SU-DHL-6 (cell line): ENCODE measurements around the gene ASPHD1.
"Not testable (repeated sequence)": the region's sequence is repeated elsewhere in the genome, so short reads cannot be mapped to it uniquely, and the experiment has no call there.

Experiments used
- H2AFZ ChIP-seq: fragments of 200-600 bp; sonication (generic); 2 replicates; pipeline ENCODE4 v1.6.1; 2014; ENCODE audit warnings: low read depth, mild to moderate bottlenecking, moderate library complexity, mixed read lengths, antibody characterized with exemption, low read length; ENCODE audit not compliant: severe bottlenecking
- H3F3A ChIP-seq: fragments of 200-600 bp; shearing (Covaris generic); 2 replicates; pipeline ENCODE4 v1.6.0; 2016; ENCODE audit warnings: antibody characterized with exemption, mild to moderate bottlenecking; ENCODE audit not compliant: insufficient read depth
- H3K27ac ChIP-seq: fragments of 200-600 bp; sonication (generic); 2 replicates; pipeline ENCODE4 v1.5.1; 2016; ENCODE audit warnings: low read depth, mild to moderate bottlenecking, low read length, moderate library complexity, mixed read lengths
- H3K27me3 ChIP-seq: fragments of 200-600 bp; sonication (generic), shearing (Covaris generic); 2 replicates; pipeline ENCODE4 v1.6.0; 2014; ENCODE audit warnings: mild to moderate bottlenecking, low read length
- H3K36me3 ChIP-seq: fragments of 200-600 bp; sonication (generic); 2 replicates; pipeline ENCODE4 v1.6.1; 2014; ENCODE audit warnings: mild to moderate bottlenecking, low read length, mixed read lengths
- H3K4me2 ChIP-seq: fragments of 300-600, 200-600 bp; shearing (Covaris generic), sonication (generic); 2 replicates; pipeline ENCODE4 v1.6.0; 2014; ENCODE audit warnings: low read length, low read depth, mild to moderate bottlenecking; ENCODE audit not compliant: poor library complexity, severe bottlenecking
- H3K4me3 ChIP-seq: fragments of 200-600 bp; sonication (generic); 2 replicates; pipeline ENCODE4 v1.5.1; 2014; ENCODE audit warnings: antibody characterized with exemption, low read length, mild to moderate bottlenecking, mixed read lengths; ENCODE audit not compliant: insufficient read depth, poor library complexity, severe bottlenecking
- H3K79me2 ChIP-seq: fragments of 200-600 bp; sonication (generic); 2 replicates; pipeline ENCODE4 v1.6.1; 2014; ENCODE audit warnings: mild to moderate bottlenecking, low read length, moderate library complexity; ENCODE audit not compliant: insufficient read depth
- H3K9ac ChIP-seq: fragments of 200-600 bp; sonication (generic); 2 replicates; pipeline ENCODE4 v1.7.0; 2014; ENCODE audit warnings: mild to moderate bottlenecking, low read length
- H3K9me2 ChIP-seq: fragments of 200-600 bp; sonication (generic); replicated peaks from 2 replicates; pipeline ENCODE4 v1.6.1; 2014; ENCODE audit warnings: low read length; ENCODE audit not compliant: insufficient read depth
- H3K9me3 ChIP-seq: fragments of 200-600 bp; sonication (generic); 2 replicates; pipeline ENCODE4 v1.6.1; 2014; ENCODE audit warnings: low read length, mixed read lengths; ENCODE audit not compliant: insufficient read depth
- H4K20me1 ChIP-seq: fragments of 200-600 bp; sonication (generic); 2 replicates; pipeline ENCODE4 v1.6.1; 2014; ENCODE audit warnings: low read depth, mild to moderate bottlenecking, antibody characterized with exemption, low read length, moderate library complexity, mixed read lengths
- EZH2phosphoT487 ChIP-seq: fragments of 200-600 bp; sonication (generic), shearing (Covaris generic); conservative IDR thresholded peaks from 2 replicates; pipeline ENCODE4 v1.6.1; 2018; ENCODE audit warnings: mild to moderate bottlenecking, antibody characterized with exemption, low read length, moderate library complexity, mixed read lengths
- TF ChIP-seq, protein P1 (sequence below): fragments of 200-600 bp; sonication (generic); IDR thresholded peaks from one replicate; pipeline ENCODE4 v1.5.1; 2017; ENCODE audit warnings: antibody characterized with exemption, mild to moderate bottlenecking, low read length, moderate library complexity; ENCODE audit not compliant: insufficient read depth, poor library complexity, severe bottlenecking

ASPHD1 gene

DNA sequence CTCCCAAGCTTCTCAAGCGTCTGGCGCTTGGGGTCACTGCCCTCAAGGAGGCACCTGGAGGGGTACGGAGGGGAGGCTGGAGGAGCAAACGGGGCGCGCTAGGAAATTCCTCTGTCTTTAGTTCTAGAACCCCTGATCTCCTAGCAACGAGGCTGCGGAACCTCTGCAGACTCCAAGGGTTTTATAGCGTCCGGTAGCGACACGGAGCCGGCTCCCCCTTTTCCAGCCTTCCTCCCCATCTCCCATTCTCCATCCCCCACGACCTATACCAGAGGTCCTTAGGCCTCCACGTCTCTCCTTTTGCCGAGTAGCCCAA is 36.7 kb upstream of the ASPHD1 start:
- H3F3A ChIP-seq, result no peaks in the 10 kb centered on the region
- no peaks in the 10 kb centered on the region for H4K20me1 ChIP-seq
- H3K36me3 ChIP-seq, result no peaks in the 10 kb centered on the region
- H3K27me3 ChIP-seq, result no peaks in the 10 kb centered on the region
- no peak for TF ChIP-seq EZH2phosphoT487
- TF ChIP-seq, protein P1, sequence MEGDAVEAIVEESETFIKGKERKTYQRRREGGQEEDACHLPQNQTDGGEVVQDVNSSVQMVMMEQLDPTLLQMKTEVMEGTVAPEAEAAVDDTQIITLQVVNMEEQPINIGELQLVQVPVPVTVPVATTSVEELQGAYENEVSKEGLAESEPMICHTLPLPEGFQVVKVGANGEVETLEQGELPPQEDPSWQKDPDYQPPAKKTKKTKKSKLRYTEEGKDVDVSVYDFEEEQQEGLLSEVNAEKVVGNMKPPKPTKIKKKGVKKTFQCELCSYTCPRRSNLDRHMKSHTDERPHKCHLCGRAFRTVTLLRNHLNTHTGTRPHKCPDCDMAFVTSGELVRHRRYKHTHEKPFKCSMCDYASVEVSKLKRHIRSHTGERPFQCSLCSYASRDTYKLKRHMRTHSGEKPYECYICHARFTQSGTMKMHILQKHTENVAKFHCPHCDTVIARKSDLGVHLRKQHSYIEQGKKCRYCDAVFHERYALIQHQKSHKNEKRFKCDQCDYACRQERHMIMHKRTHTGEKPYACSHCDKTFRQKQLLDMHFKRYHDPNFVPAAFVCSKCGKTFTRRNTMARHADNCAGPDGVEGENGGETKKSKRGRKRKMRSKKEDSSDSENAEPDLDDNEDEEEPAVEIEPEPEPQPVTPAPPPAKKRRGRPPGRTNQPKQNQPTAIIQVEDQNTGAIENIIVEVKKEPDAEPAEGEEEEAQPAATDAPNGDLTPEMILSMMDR, result no peak
- peak overlapping the region; percentile 34 for H3K4me2 ChIP-seq
- H3K9me3 ChIP-seq, result no peaks in the 10 kb centered on the region
- H3K27ac ChIP-seq, result no peak overlapping the region
- peak overlapping the region; percentile 95 for H2AFZ ChIP-seq
- no peaks in the 10 kb centered on the region; the same call in 1 of the 2 replicates for H3K79me2 ChIP-seq
- no peak overlapping the region for H3K9ac ChIP-seq
- no peaks in the 10 kb centered on the region for H3K9me2 ChIP-seq
- H3K4me3 ChIP-seq, result no peak overlapping the region

GRCh38 chr16:29864205-29864604 is 36.1 kb upstream of the ASPHD1 start:
- Histone ChIP-seq H3K27ac (no peak overlapping the region), H3K9me2 (no peaks in the 10 kb centered on the region), H2AFZ (no peak overlapping the region), H3F3A (no peaks in the 10 kb centered on the region), H3K27me3 (no peaks in the 10 kb centered on the region), H3K4me2 (no peak overlapping the region), H3K9ac (no peak overlapping the region), H3K4me3 (no peak overlapping the region), H3K36me3 (no peaks in the 10 kb centered on the region), H3K9me3 (no peaks in the 10 kb centered on the region), H3K79me2 (no peaks in the 10 kb centered on the region; the same call in 1 of the 2 replicates), H4K20me1 (no peaks in the 10 kb centered on the region)
- TF ChIP-seq EZH2phosphoT487, result no peak
- TF ChIP-seq, protein P1, result no peak

GRCh38 chr16:29868396-29869009 is 31.8 kb upstream of the ASPHD1 start:
- no peak overlapping the region for H3K9ac ChIP-seq
- no peaks in the 10 kb centered on the region for H3K36me3 ChIP-seq
- H3K27me3 ChIP-seq, result no peaks in the 10 kb centered on the region
- no peaks in the 10 kb centered on the region for H3F3A ChIP-seq
- H2AFZ ChIP-seq, result no peak overlapping the region
- no peak overlapping the region for H3K27ac ChIP-seq
- H3K9me2 ChIP-seq, result no peaks in the 10 kb centered on the region
- no peaks in the 10 kb centered on the region for H3K9me3 ChIP-seq
- TF ChIP-seq, protein P1, result no peak
- TF ChIP-seq EZH2phosphoT487, result no peak
- H4K20me1 ChIP-seq, result no peaks in the 10 kb centered on the region
- H3K4me3 ChIP-seq, result no peak overlapping the region
- no peak overlapping the region for H3K4me2 ChIP-seq
- H3K79me2 ChIP-seq, result no peaks in the 10 kb centered on the region

DNA sequence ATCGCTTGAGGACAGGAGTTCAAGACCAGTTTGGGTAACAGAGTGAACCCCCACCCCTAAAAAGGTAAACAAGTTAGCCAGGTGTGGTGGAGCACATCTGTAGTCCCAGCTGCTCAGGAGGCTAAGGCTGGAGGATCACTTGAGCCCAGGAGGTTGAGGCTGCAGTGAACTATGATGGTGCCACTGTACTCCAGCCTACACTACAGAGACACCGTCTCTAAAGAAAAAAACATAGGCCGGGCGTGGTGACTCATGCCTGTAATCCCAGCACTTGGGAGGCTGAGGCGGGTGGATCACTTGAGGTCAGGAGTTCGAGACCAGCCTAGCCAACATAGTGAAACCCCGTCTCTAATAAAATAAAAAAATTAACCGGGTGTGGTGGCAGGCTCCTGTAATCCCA is 31.2 kb upstream of the ASPHD1 start:
- H2AFZ ChIP-seq, H3K36me3 ChIP-seq, H3K79me2 ChIP-seq, H3K4me3 ChIP-seq, H3K27ac ChIP-seq, H3K9me2 ChIP-seq, H3K4me2 ChIP-seq, H3K9me3 ChIP-seq, H3K9ac ChIP-seq, H3K27me3 ChIP-seq, H3F3A ChIP-seq, H4K20me1 ChIP-seq: not testable (repeated sequence)
